Liver (tissue), 3 donors: ENCODE measurements around the gene TMEM255B.

Experiments used
- ATF3 ChIP-seq: IDR thresholded peaks from 2 replicates; pipeline ENCODE4 v1.6.1; 2016; ENCODE audit warnings: antibody characterized with exemption
- CTCF ChIP-seq: fragments of 150-350 bp; IDR thresholded peaks from 2 replicates; pipeline ENCODE4 v1.5.1; 2017; ENCODE audit warnings: improper control_type of control experiment, low read depth, low read length; ENCODE audit not compliant: missing input control
- EGR1 ChIP-seq, 2 donors: IDR thresholded peaks; 2 replicates each; pipeline ENCODE4 v1.6.1; 2016 to 2018; ENCODE audit warnings: antibody characterized with exemption in 2 of 2, low read depth in 2 of 2
- MAX ChIP-seq: IDR thresholded peaks from 2 replicates; pipeline ENCODE4 v1.6.1; 2016; ENCODE audit warnings: antibody characterized with exemption
- NR2F2 ChIP-seq: IDR thresholded peaks from 2 replicates; pipeline ENCODE4 v1.6.1; 2016; ENCODE audit warnings: antibody characterized with exemption
- RAD21 ChIP-seq, 2 donors: IDR thresholded peaks; 2 replicates each; pipeline ENCODE4 v1.6.1; 2016; ENCODE audit warnings: antibody characterized with exemption in 2 of 2, mild to moderate bottlenecking in 2 of 2
- RXRA ChIP-seq, 2 donors: IDR thresholded peaks; 2 replicates each; pipeline ENCODE4 v1.6.1; 2017 to 2018; ENCODE audit warnings: antibody characterized with exemption in 2 of 2, mild to moderate bottlenecking in 1 of 2
- YY1 ChIP-seq: IDR thresholded peaks from 2 replicates; pipeline ENCODE4 v1.6.1; 2016; ENCODE audit warnings: antibody characterized with exemption, mild to moderate bottlenecking
- TF ChIP-seq, protein P1 (sequence below): IDR thresholded peaks from 2 replicates; pipeline ENCODE4 v1.6.1; 2016; ENCODE audit warnings: antibody characterized with exemption
- donor health status: healthy.
- donor health status: healthy.

DNA sequence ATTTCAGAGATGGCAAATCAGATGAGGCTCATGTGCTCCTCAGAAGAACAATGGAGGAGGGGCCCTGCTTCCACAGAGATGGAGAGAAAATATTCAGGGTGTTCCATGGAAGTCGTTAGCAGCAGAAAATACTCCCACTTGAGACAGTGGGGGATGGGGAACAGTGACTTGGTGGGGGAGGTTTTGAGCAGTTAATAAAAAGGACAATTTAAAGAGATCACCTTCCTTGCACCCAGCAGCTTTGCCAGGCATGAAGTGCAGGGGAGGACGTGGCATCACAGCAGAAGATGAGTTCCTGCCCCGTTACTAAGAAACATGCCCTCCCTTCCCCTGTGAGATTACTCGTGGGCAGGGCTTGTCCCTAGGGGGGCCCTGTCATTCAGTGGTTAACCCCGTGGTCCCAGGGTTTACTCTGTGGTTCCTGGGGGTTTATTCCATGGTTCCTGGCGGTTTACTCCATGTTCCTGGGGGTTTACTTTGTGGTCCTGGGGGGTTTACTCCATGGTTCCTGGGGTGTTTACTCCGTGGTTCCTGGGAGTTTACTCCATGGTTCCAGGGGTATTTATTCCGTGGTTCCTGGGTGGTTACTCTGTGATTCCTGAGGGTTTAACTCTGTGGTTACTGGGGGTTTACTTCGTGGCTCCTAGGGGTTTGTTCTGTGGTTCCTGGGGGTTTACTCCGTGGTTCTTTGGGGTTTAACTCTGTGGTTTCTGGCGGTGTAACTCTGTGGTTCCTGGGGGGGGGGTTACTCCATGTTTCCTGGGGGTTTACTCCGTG is 49.2 kb downstream of the TMEM255B start:
- TF ChIP-seq CTCF (no peak), MAX (no peak), YY1 (no peak), NR2F2 (no peak), ATF3 (no peak), RXRA (IDR thresholded peaks at IDR 0.05) (no peak), EGR1 (IDR thresholded peaks at IDR 0.05; ENCODE audit: low read depth in 2 of 2) (no peak), RAD21 (IDR thresholded peaks at IDR 0.05) (no peak)
- TF ChIP-seq, protein P1, sequence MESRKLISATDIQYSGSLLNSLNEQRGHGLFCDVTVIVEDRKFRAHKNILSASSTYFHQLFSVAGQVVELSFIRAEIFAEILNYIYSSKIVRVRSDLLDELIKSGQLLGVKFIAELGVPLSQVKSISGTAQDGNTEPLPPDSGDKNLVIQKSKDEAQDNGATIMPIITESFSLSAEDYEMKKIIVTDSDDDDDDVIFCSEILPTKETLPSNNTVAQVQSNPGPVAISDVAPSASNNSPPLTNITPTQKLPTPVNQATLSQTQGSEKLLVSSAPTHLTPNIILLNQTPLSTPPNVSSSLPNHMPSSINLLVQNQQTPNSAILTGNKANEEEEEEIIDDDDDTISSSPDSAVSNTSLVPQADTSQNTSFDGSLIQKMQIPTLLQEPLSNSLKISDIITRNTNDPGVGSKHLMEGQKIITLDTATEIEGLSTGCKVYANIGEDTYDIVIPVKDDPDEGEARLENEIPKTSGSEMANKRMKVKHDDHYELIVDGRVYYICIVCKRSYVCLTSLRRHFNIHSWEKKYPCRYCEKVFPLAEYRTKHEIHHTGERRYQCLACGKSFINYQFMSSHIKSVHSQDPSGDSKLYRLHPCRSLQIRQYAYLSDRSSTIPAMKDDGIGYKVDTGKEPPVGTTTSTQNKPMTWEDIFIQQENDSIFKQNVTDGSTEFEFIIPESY = no peak
